H1 (cell line): Measurements from ENCODE around the gene UBE2I. TPM values are rescaled to one million over a fixed set of nuclear protein-coding genes. Genes with fewer than 3 reads are reported as not detected.

ENCODE experiments used
- SIN3A ChIP-seq, 2 experiments: IDR thresholded peaks in 1 of 2; conservative IDR thresholded peaks in 1 of 2; 2 replicates each; pipeline ENCODE4 v1.6.1; 2011 to 2012; ENCODE audit warnings: low read length in 2 of 2, improper control_type of control experiment in 1 of 2, low read depth in 1 of 2, mild to moderate bottlenecking in 1 of 2
- polyA plus RNA-seq, 7 experiments: library from polyadenylated mRNA; depleted of rRNA in 3 of 7; stranded (reverse) in 5 of 7; unstranded in 2 of 7; fragments of >200 nt in 5 of 7; fragments of 200-250 nt in 2 of 7; gene quantifications; 1 replicate in 5 of 7; 2 replicates in 1 of 7; 4 replicates in 1 of 7; pipeline versions ENCODE4 v1.2.1 to v1.2.3, GENCODE V29; 2011 to 2013; ENCODE audit warnings: missing spikeins in 2 of 7, mixed read lengths in 2 of 7
- total RNA-seq: library from RNA; stranded (reverse); fragmentation: NEBNext Ultra II Directional; extraction: Animal tissue kit (Norgen Biotek cat#: 25700); gene quantifications from 2 replicates; pipeline ENCODE4 v1.2.1, GENCODE V29; 2021

UBE2I gene
- total and polyA plus RNA-seq, 2 of the 8 experiments (the other 6 are each of a cell fraction or from before 2014, with no cell fraction given): 148 to 268 TPM

DNA sequence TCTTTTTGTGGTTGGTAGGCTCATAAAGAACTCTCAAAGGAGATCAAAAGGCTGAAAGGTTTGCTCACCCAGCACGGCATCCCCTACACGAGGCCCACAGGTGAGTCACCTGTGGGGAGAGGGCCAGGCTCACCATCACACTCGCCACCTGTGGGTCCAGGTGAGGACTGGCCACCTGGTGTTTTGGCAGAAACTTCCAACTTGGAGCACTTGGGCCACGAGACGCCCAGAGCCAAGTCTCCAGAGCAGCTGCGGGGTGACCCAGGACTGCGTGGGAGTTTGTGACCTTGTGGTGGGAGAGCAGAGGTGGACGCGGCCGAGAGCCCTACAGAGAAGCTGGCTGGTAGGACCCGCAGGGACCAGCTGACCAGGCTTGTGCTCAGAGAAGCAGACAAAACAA lies 53.4 kb downstream of the UBE2I start (continued):
- TF ChIP-seq SIN3A (conservative IDR thresholded peaks at IDR 0.05 in 1 of 2, IDR thresholded peaks at IDR 0.05 in 1 of 2; ENCODE audit: low read depth in 1 of 2, low read length in 2 of 2): no peak
